Heart left ventricle (tissue), 13 donors: ENCODE measurements around the gene ADSS1.

ENCODE experiments used
- POLR2A ChIP-seq, 2 donors: fragments of 450-650 bp; IDR thresholded peaks; one replicate each; pipeline ENCODE4 v1.6.1; 2017; ENCODE audit warnings: antibody characterized with exemption in 2 of 2, mild to moderate bottlenecking in 2 of 2, moderate library complexity in 2 of 2
- TF ChIP-seq, protein P1 (sequence below), 12 donors: fragments of 200-600 bp; sonication (generic) in 4 of 12; IDR thresholded peaks; one replicate each; pipeline versions ENCODE4 v1.5.0 to v1.8.0; 2018 to 2022; ENCODE audit warnings: antibody characterized with exemption in 12 of 12, mild to moderate bottlenecking in 5 of 12
- donor health status: ischemic (EF 13 %, LVEDD 7.1; RV severe dilation, severe dysfunction).
- donor health status: DM: no; HTN: yes; CAD: no.
- donor health status: DM: no; HTN: no; CAD: no.
- donor health status: ischemic (EF 25% LVEDD 6.9; RV normal size, moderate dysfunction).
- donor health status: ischemic (EF 25% LVEDD 5.7; RV mildly dilated, moderate dysfunction).
- donor health status: ischemic (EF 35%, LVEDD 5.7; RV mildly dilated, moderate dysfunction).
- donor health status: nonischemic (EF 11% LVEDD 7.7; RV severe dilation, severe dysfunction).
- donor health status: DM: yes; HTN: yes; CAD: no.
- donor health status: PGD.
- donor health status: ischemic (EF 29% LVEDD 5.4; RV normal size, mild dysfunction).
- donor health status: nonischemic (EF 23%, LVEDD 6.1; RV moderate dilation, normal function).

DNA sequence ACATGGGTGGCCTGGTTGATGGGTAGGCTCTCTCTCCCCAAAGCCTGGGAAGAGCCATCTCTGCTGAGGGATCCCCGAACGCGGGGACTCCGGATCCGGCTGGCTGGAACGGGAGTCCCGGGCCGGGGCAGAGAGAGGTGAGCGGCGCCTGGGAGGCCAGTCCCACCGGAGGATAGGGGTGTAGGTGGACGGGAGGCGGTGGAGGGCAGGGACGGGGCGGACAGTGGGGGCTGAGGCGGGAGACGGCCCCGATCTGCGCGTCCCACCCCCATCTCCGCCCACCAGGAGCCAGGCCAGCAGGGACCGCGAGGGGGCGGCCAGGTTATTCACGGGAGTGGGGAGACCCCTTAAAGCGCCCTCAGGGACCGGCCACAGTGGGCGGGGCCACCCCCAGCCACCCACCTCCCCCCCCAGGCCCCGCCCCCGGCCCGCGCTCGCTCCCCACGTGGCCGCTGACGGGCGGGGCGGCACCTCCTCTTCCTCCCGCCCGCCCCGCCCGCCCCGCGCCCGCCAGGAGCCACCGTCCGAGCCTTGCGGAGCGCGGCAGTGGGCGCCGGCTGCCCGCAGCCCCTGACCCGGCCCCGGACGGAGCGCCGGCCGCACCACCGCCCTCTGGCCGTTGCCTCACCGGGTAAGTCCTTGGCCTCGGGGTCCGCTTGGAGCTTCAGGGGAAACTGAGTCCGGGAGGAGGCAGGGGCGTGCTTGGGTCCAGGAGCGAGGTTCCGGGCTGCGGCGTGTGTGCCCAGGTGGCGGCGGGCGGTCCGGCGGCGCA is 34.7 kb upstream of the ADSS1 start, which contains the start of gene INF2:
- TF ChIP-seq, protein P1, sequence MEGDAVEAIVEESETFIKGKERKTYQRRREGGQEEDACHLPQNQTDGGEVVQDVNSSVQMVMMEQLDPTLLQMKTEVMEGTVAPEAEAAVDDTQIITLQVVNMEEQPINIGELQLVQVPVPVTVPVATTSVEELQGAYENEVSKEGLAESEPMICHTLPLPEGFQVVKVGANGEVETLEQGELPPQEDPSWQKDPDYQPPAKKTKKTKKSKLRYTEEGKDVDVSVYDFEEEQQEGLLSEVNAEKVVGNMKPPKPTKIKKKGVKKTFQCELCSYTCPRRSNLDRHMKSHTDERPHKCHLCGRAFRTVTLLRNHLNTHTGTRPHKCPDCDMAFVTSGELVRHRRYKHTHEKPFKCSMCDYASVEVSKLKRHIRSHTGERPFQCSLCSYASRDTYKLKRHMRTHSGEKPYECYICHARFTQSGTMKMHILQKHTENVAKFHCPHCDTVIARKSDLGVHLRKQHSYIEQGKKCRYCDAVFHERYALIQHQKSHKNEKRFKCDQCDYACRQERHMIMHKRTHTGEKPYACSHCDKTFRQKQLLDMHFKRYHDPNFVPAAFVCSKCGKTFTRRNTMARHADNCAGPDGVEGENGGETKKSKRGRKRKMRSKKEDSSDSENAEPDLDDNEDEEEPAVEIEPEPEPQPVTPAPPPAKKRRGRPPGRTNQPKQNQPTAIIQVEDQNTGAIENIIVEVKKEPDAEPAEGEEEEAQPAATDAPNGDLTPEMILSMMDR (IDR thresholded peaks at IDR 0.05) = peak in 3 of 12 donors; percentile 5 to 23 (median 8)
- no peak for TF ChIP-seq POLR2A (IDR thresholded peaks at IDR 0.05)
